ENCODE data around the gene RSF1.

Gene RSF1

GRCh38 chr11:77698896-77699295 is 121.6 kb downstream of the RSF1 start:
- no peak overlapping the region for H3K27ac ChIP-seq (ENCODE audit: extremely low read depth, low read depth, low read length)
- no peak for TF ChIP-seq ZNF488 (tag by site-specific recombination; IDR thresholded peaks at IDR 0.05)
- TF ChIP-seq ZNF394 (tag by site-specific recombination; IDR thresholded peaks at IDR 0.05; ENCODE audit: borderline replicate concordance): no peak
- no peak for TF ChIP-seq ZNF571 (tag by site-specific recombination; IDR thresholded peaks at IDR 0.05)
- no peak for TF ChIP-seq PRDM1 (tag by site-specific recombination; IDR thresholded peaks at IDR 0.05)
- no peak for TF ChIP-seq ZNF121 (tag by site-specific recombination; IDR thresholded peaks at IDR 0.05)
- TF ChIP-seq ZNF677 (tag by site-specific recombination; IDR thresholded peaks at IDR 0.05): no peak
- no peak for TF ChIP-seq ZNF114 (tag by site-specific recombination; IDR thresholded peaks at IDR 0.05)
- TF ChIP-seq ZNF585B (tag by site-specific recombination; IDR thresholded peaks at IDR 0.05): no peak
- TF ChIP-seq KLF10 (tag by site-specific recombination; IDR thresholded peaks at IDR 0.05): no peak
- no peak for TF ChIP-seq ZNF133 (tag by site-specific recombination; IDR thresholded peaks at IDR 0.05)
- no peak for TF ChIP-seq ZNF214 (tag by site-specific recombination; IDR thresholded peaks at IDR 0.05; ENCODE audit: borderline replicate concordance)
- TF ChIP-seq ZNF211 (tag by site-specific recombination; IDR thresholded peaks at IDR 0.05; ENCODE audit: low read depth): no peak
- TF ChIP-seq ZBTB20 (tag by site-specific recombination; IDR thresholded peaks at IDR 0.05): no peak
- no peak for TF ChIP-seq ZBTB7A (tag by site-specific recombination; IDR thresholded peaks at IDR 0.05; ENCODE audit: low read depth)
- no peak for TF ChIP-seq ZNF670 (tag by site-specific recombination; IDR thresholded peaks at IDR 0.05; ENCODE audit: low read depth)
- TF ChIP-seq ZBTB49 (tag by site-specific recombination; IDR thresholded peaks at IDR 0.05; ENCODE audit: low read depth): no peak
- no peak for TF ChIP-seq ZNF514 (tag by site-specific recombination; IDR thresholded peaks at IDR 0.05)
- TF ChIP-seq MYNN (tag by site-specific recombination; IDR thresholded peaks at IDR 0.05; ENCODE audit: borderline replicate concordance): no peak
- no peaks in the 10 kb centered on the region for H3K9me3 ChIP-seq (ENCODE audit: control insufficient read depth, insufficient read depth, low read depth, low read length)
- H3K36me3 ChIP-seq (ENCODE audit: control insufficient read depth in 2 of 2, insufficient read depth in 1 of 2, low read length in 2 of 2): peaks cover 0 to 34% of the 10 kb centered on the region in 2 experiments; a peak in 1 of 3 replicates
- H3K4me3 ChIP-seq (ENCODE audit: low read depth, low read length): no peak overlapping the region
- ChIA-PET POLR2A (no interaction called here), CTCF (no interaction called here)
- no peaks in the 10 kb centered on the region for H3K4me1 ChIP-seq (ENCODE audit: control insufficient read depth, insufficient read depth, low read length)

DNA sequence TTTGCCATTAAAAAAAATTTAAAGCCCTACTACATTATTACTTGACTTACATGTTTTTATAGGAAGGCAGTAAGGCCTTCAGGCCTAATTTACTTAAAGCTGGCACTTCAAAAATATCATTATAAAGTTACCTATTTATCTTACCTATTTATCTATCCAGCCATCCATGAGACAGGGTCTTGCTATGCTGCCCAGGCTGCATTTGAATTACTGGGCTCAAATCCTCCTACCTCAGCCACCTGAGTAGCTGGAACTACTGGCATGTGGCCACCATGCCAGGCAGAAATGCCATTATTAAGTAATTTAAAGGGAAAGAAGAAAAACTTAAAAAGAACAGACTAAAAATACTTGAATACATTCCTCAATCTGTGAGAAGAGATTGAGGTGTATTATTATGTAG is 122.7 kb downstream of the RSF1 start:
- H3K4me1 ChIP-seq (ENCODE audit: control insufficient read depth, insufficient read depth, low read length): no peaks in the 10 kb centered on the region
- no peaks in the 10 kb centered on the region for H3K9me3 ChIP-seq (ENCODE audit: control insufficient read depth, insufficient read depth, low read depth, low read length)
- no peak overlapping the region for H3K4me3 ChIP-seq (ENCODE audit: low read depth, low read length)
- TF ChIP-seq ZNF830 (tag by site-specific recombination; IDR thresholded peaks at IDR 0.05; ENCODE audit: low read depth) (no peak), ZNF426 (tag by site-specific recombination; IDR thresholded peaks at IDR 0.05) (no peak), ZNF121 (tag by site-specific recombination; IDR thresholded peaks at IDR 0.05) (0 out of 2 replicates have a peak, but pooled peaks have one; percentile 44), ZNF391 (tag by site-specific recombination; IDR thresholded peaks at IDR 0.05; ENCODE audit: borderline replicate concordance, low read depth) (no peak)
- no peak overlapping the region for H3K27ac ChIP-seq (ENCODE audit: extremely low read depth, low read depth, low read length)
- POLR2A ChIA-PET: no interaction called here
- CTCF ChIA-PET: no interaction called here
- peaks cover 0 to 40% of the 10 kb centered on the region in 2 experiments; a peak in 1 of 3 replicates for H3K36me3 ChIP-seq (ENCODE audit: control insufficient read depth in 2 of 2, insufficient read depth in 1 of 2, low read length in 2 of 2)

GRCh38 chr11:77695417-77695816 is 125.1 kb downstream of the RSF1 start:
- POLR2A ChIA-PET: no interaction called here

More at GRCh38 chr11:77695417-77695816, 125.1 kb downstream of the RSF1 start:
- no peak overlapping the region for H3K27ac ChIP-seq (ENCODE audit: extremely low read depth, low read depth, low read length)
- CTCF ChIA-PET: no interaction called here
- TF ChIP-seq PBX3 (CRISPR knock-in tag; IDR thresholded peaks at IDR 0.05) (no peak), ZNF302 (tag by site-specific recombination; IDR thresholded peaks at IDR 0.05; ENCODE audit: low read depth) (no peak), ZNF274 (IDR thresholded peaks at IDR 0.05; ENCODE audit: low read length) (no peak), ZNF274 (tag by site-specific recombination; IDR thresholded peaks at IDR 0.05; ENCODE audit: borderline replicate concordance) (no peak), ZNF10 (tag by site-specific recombination; IDR thresholded peaks at IDR 0.05) (no peak), ZNF629 (tag by site-specific recombination; IDR thresholded peaks at IDR 0.05) (no peak)
- TF ChIP-seq, protein P1, sequence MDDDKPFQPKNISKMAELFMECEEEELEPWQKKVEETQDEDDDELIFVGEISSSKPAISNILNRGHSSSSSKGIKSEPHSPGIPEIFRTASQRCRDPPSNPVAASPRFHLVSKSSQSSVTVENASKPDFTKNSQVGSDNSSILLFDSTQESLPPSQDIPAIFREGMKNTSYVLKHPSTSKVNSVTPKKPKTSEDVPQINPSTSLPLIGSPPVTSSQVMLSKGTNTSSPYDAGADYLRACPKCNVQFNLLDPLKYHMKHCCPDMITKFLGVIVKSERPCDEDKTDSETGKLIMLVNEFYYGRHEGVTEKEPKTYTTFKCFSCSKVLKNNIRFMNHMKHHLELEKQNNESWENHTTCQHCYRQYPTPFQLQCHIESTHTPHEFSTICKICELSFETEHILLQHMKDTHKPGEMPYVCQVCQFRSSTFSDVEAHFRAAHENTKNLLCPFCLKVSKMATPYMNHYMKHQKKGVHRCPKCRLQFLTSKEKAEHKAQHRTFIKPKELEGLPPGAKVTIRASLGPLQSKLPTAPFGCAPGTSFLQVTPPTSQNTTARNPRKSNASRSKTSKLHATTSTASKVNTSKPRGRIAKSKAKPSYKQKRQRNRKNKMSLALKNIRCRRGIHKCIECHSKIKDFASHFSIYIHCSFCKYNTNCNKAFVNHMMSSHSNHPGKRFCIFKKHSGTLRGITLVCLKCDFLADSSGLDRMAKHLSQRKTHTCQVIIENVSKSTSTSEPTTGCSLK (tag by site-specific recombination; IDR thresholded peaks at IDR 0.05): no peak
- H3K4me3 ChIP-seq (ENCODE audit: low read depth, low read length): no peak overlapping the region
- H3K4me1 ChIP-seq (ENCODE audit: control insufficient read depth, insufficient read depth, low read length): no peaks in the 10 kb centered on the region
- H3K36me3 ChIP-seq (ENCODE audit: control insufficient read depth in 2 of 2, insufficient read depth in 1 of 2, low read length in 2 of 2): peaks cover 0 to 56% of the 10 kb centered on the region in 2 experiments; a peak in 2 of 3 replicates
- no peaks in the 10 kb centered on the region for H3K9me3 ChIP-seq (ENCODE audit: control insufficient read depth, insufficient read depth, low read depth, low read length)

Measured in HEK293 (cell line).